ENCODE measurements around the gene ZC3H7A.

The ZC3H7A gene

DNA sequence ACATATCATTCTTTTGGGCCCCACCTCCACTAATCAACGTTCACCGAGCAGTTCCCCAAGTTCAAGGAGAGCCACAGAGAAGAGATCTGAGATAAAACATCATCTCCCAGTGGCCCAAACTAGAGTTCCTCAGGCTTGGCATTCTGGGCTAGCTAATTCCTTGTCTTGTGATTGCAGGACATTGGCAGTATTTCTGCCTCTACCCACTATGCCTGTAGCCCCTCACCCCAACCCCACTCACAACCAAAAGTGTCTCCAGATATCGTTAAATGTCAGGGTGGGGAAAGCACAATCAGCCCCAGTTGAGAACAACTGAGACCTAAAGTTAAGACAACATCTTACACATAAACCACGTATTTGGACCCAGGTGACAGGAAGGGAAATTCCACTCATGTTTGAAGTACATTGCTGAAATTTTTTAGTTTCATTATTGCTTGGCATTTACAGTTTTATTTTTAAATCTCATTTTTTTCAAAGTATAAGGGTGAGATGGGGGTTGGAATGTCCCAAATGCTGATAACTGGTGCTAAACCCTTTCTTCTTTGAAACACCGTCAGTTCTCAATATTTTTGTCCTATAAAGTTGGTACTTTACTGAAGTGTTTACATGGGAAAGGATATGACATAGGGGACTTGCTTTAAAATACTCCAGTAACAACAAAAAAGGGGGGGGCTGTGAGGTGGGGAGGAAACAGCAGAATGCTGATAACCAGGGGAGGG lies 13.6 kb downstream of the ZC3H7A start:
- Histone ChIP-seq H3K4me1 (ENCODE audit: control insufficient read depth, insufficient read depth, low read length) (peaks cover 18% of the 10 kb centered on the region; the same call in 1 of the 2 replicates), H3K4me3 (ENCODE audit: low read depth, low read length) (no peak overlapping the region), H3K36me3 (ENCODE audit: control insufficient read depth in 2 of 2, insufficient read depth in 1 of 2, low read length in 2 of 2) (peaks cover 12 to 15% of the 10 kb centered on the region in 2 experiments), H3K27ac (ENCODE audit: extremely low read depth, low read depth, low read length) (peak overlapping the region; percentile 37; the same call in 1 of the 2 replicates), H3K9me3 (ENCODE audit: control insufficient read depth, insufficient read depth, low read depth, low read length) (no peaks in the 10 kb centered on the region)
- POLR2A ChIA-PET = interaction anchor here (0.6 to 1.5 kb wide), 3 partner anchors 14 to 747 kb away, joined by 4 to 6 read pairs (median 4); partner anchors contain the start of gene TXNDC11
- TF ChIP-seq, protein P1, sequence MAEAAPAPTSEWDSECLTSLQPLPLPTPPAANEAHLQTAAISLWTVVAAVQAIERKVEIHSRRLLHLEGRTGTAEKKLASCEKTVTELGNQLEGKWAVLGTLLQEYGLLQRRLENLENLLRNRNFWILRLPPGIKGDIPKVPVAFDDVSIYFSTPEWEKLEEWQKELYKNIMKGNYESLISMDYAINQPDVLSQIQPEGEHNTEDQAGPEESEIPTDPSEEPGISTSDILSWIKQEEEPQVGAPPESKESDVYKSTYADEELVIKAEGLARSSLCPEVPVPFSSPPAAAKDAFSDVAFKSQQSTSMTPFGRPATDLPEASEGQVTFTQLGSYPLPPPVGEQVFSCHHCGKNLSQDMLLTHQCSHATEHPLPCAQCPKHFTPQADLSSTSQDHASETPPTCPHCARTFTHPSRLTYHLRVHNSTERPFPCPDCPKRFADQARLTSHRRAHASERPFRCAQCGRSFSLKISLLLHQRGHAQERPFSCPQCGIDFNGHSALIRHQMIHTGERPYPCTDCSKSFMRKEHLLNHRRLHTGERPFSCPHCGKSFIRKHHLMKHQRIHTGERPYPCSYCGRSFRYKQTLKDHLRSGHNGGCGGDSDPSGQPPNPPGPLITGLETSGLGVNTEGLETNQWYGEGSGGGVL (tag by site-specific recombination; IDR thresholded peaks at IDR 0.05) = peak; percentile 37; the same call in 1 of the 2 replicates
- no peak for TF ChIP-seq ZNF48 (tag by site-specific recombination; IDR thresholded peaks at IDR 0.05)
- peak; percentile 63 for TF ChIP-seq ZNF341 (tag by site-specific recombination; IDR thresholded peaks at IDR 0.05; ENCODE audit: low read depth)
- TF ChIP-seq ZBTB17 (tag by site-specific recombination; IDR thresholded peaks at IDR 0.05) = 0 out of 2 replicates have a peak, but pooled peaks have one; percentile 20
- CTCF ChIA-PET = interaction anchor here (1.7 to 1.9 kb wide), 2 partner anchors 14 to 251 kb away, joined by 5 to 6 read pairs; partner anchors contain the start of gene ZC3H7A

- H3K4me1 ChIP-seq (ENCODE audit: control insufficient read depth, insufficient read depth, low read length) = peaks cover 18% of the 10 kb centered on the region; the same call in 1 of the 2 replicates
- peak overlapping the region; percentile 1; the same call in 1 of the 2 replicates for H3K27ac ChIP-seq (ENCODE audit: extremely low read depth, low read depth, low read length)
- CTCF ChIA-PET = interaction anchor here (0.5 to 1.9 kb wide), 3 partner anchors 14 to 250 kb away, joined by 3 to 6 read pairs (median 3); no protein-coding TSS in a partner anchor
- H3K4me3 ChIP-seq (ENCODE audit: low read depth, low read length) = no peak overlapping the region
- TF ChIP-seq, protein P2, sequence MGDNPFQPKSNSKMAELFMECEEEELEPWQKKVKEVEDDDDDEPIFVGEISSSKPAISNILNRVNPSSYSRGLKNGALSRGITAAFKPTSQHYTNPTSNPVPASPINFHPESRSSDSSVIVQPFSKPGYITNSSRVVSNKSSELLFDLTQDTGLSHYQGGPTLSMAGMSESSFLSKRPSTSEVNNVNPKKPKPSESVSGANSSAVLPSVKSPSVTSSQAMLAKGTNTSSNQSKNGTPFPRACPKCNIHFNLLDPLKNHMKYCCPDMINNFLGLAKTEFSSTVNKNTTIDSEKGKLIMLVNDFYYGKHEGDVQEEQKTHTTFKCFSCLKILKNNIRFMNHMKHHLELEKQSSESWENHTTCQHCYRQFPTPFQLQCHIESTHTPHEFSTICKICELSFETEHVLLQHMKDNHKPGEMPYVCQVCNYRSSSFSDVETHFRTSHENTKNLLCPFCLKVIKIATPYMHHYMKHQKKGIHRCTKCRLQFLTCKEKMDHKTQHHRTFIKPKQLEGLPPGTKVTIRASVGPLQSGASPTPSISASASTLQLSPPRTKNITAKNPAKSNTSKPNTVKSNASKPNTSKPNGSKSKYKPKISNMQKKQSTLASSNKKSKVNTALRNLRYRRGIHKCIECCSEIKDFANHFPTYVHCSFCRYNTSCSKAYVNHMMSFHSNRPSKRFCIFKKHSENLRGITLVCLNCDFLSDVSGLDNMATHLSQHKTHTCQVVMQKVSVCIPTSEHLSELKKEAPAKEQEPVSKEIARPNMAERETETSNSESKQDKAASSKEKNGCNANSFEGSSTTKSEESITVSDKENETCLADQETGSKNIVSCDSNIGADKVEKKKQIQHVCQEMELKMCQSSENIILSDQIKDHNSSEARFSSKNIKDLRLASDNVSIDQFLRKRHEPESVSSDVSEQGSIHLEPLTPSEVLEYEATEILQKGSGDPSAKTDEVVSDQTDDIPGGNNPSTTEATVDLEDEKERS (tag by site-specific recombination; IDR thresholded peaks at IDR 0.05) = no peak
- no peak for TF ChIP-seq ZNF366 (tag by site-specific recombination; conservative IDR thresholded peaks at IDR 0.05)
- peak; percentile 59 for TF ChIP-seq OSR2 (tag by site-specific recombination; IDR thresholded peaks at IDR 0.05)
- peak; percentile 77 for TF ChIP-seq FEZF1 (tag by site-specific recombination; IDR thresholded peaks at IDR 0.05)
- H3K36me3 ChIP-seq (ENCODE audit: control insufficient read depth in 2 of 2, insufficient read depth in 1 of 2, low read length in 2 of 2) = peaks cover 18 to 24% of the 10 kb centered on the region in 2 experiments
- no peaks in the 10 kb centered on the region for H3K9me3 ChIP-seq (ENCODE audit: control insufficient read depth, insufficient read depth, low read depth, low read length)
- POLR2A ChIA-PET = interaction anchor here (1.2 kb wide), 1 partner anchor 16 kb away, joined by 5 read pairs; the partner anchor contains the start of gene ZC3H7A
Measured at GRCh38 chr16:11781773-11782172, 15.3 kb downstream of the ZC3H7A start.

- Histone ChIP-seq H3K4me1 (ENCODE audit: control insufficient read depth, insufficient read depth, low read length) (peaks cover 18% of the 10 kb centered on the region; the same call in 1 of the 2 replicates), H3K27ac (ENCODE audit: extremely low read depth, low read depth, low read length) (no peak overlapping the region), H3K36me3 (ENCODE audit: control insufficient read depth in 2 of 2, insufficient read depth in 1 of 2, low read length in 2 of 2) (peaks cover 20 to 30% of the 10 kb centered on the region in 2 experiments), H3K4me3 (ENCODE audit: low read depth, low read length) (no peak overlapping the region), H3K9me3 (ENCODE audit: control insufficient read depth, insufficient read depth, low read depth, low read length) (no peaks in the 10 kb centered on the region)
- ChIA-PET CTCF (interaction anchor here (0.5 to 1.9 kb wide), 5 partner anchors 13 to 249 kb away, joined by 3 to 11 read pairs (median 3); no protein-coding TSS in a partner anchor), POLR2A (interaction anchor here (1.2 kb wide), 1 partner anchor 16 kb away, joined by 5 read pairs; the partner anchor contains the start of gene ZC3H7A)
- no peak for TF ChIP-seq ZNF311 (tag by site-specific recombination; IDR thresholded peaks at IDR 0.05; ENCODE audit: borderline replicate concordance)
- no peak for TF ChIP-seq ZFP69B (tag by site-specific recombination; IDR thresholded peaks at IDR 0.05)
- no peak; the same call in 1 of the 2 replicates for TF ChIP-seq ZNF600 (tag by site-specific recombination; IDR thresholded peaks at IDR 0.05)
Measured at GRCh38 chr16:11780991-11781680, 15.9 kb downstream of the ZC3H7A start.
